Left renal cortex interstitium (tissue), 4 donors: ENCODE data around the gene POC5. TPM values are rescaled to one million over a fixed set of nuclear protein-coding genes. Genes with fewer than 3 reads are reported as not detected.

Source experiments
- polyA plus RNA-seq, 4 donors: library from polyadenylated mRNA; unstranded; fragments of 120-200 nt; gene quantifications; one replicate each; pipeline ENCODE4 v1.2.1, GENCODE V29; 2013; ENCODE audit not compliant: insufficient read length in 4 of 4

The POC5 gene
- polyA plus RNA-seq, 4 donors = 15.6 to 26.3 (median 17.2) TPM

Other genes starting within 250 kb of the POC5 start
- 10 to 100 TPM; 52.7 to 65.5 (median 60.1) TPM for gene CERT1, start 205.8 kb downstream of the POC5 start, polyA plus RNA-seq
- gene POLK, start 205.5 kb downstream of the POC5 start, polyA plus RNA-seq = 10 to 100 TPM; 24.6 to 37.1 (median 30.2) TPM
- 10 to 100 TPM in 1 of 4 donors, 1 to 10 TPM in 3; 3.6 to 10.7 (median 5.8) TPM for gene ANKDD1B, start 106.0 kb downstream of the POC5 start, polyA plus RNA-seq